GM19099 (cell line): ENCODE results near the gene KRT25.

Experiments
- POLR2A ChIP-seq: IDR thresholded peaks from 3 replicates; pipeline ENCODE4 v1.6.1; 2011; ENCODE audit warnings: low read depth; ENCODE audit not compliant: insufficient read length; ENCODE audit errors: extremely low read depth

The KRT25 gene, protein sequence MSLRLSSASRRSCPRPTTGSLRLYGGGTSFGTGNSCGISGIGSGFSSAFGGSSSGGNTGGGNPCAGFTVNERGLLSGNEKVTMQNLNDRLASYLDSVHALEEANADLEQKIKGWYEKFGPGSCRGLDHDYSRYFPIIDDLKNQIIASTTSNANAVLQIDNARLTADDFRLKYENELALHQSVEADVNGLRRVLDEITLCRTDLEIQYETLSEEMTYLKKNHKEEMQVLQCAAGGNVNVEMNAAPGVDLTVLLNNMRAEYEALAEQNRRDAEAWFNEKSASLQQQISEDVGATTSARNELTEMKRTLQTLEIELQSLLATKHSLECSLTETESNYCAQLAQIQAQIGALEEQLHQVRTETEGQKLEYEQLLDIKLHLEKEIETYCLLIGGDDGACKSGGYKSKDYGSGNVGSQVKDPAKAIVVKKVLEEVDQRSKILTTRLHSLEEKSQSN

DNA sequence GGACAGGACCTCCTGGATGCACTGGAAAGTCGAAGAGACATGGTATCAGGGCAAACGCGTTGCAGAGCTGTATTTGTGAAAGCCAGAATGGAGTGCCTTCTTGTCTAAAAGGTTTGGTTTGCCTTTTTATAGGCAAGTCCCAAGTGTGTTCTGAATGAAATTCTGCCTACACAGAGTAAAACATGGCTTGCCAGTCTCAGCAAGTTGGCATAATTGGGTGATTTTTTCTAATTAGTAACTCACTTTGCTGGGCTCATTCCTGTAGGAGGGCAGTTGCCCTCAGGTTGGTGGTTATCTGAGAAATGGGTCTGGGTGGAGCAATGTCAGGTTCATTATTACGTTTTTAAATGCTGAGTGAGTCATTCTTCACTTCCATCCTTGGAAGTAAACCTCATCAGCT is at the start of gene KRT25:
Gene KRT25 (minus strand): TSS at position 101 of the 400 bp plus-strand sequence. CDS start 60 bp downstream, at position 41.
- no peak for TF ChIP-seq POLR2A

DNA sequence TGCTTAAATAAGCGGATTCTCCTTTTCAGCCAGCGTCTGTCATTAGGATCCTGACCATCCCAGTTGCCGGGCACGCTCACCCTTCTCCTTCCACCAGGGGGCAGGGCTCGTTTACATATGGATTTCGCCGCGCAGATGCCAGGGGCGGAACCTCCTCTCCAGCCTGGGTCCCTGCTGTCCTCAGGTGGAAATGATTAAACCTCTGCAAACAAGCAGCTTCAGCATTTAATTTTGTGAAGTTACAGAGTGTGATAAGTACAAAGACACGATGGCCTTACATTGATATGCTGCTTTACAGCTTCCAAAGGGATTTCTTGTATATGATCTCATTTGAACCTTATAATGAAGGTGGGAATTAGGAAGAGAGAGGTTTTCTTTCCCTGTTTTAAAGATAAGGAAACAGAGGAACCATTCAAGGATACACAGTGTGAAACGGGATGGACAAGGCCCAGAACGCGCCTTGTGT is 48.5 kb upstream of the KRT25 start:
- no peak for TF ChIP-seq POLR2A

DNA sequence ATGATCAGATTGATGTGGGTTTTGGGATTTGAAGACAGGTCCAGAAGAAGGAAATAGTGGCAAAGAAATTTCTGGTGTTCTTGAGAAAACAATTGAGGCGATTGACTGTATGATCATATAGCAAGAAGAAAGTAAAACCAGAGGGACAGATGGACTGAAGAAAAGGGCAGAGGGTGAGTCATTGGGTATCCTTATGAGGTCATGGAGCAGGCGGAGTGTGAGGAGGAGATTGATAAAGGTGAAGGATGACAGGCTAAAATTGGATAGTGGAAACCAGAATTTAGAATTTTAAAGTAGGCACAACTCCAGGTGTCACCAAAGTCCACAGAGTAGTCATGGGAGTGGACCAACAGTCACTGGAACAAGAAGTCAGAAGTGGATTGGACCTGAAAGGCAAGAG is 46.0 kb upstream of the KRT25 start:
- TF ChIP-seq POLR2A, result no peak

DNA sequence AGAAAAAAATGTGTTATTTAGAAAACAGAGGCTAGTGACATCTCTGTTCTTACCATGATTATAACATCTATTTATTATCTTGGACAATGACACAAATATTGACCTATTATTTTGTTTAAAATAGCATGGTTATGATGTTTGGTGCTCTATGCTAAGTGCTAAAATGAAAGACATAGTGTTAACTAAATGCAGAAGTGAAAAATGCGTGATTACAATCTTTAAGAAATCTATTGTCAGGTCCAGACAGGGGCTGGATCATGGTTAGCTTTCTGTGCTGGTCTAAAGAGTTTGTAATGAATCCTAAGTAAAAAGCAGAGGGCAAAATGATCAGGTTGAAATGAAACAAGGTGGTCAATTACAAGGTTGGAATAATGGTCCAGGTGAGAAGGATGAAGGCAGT is 45.2 kb upstream of the KRT25 start:
- no peak for TF ChIP-seq POLR2A

DNA sequence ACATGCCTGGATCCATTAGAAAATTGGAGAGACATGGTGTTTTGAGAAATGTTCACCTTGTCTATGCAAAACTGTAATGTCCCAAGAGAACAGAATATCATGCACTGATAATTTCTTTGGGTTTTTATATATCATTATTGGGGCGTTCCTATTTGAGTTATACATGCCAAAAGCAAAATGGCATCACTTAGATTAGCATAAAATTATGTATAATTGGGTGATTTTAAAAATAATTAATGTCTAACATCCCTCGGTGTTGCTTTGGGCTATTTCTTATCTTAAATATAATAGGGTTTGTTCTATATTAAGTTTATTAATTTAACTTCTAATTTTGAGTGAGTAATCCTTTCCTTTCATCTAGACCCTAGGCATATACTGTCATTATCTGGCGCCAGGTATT is 44.7 kb upstream of the KRT25 start, which contains the start of gene KRT28:
Gene KRT28 (minus strand): TSS at position 101 of the 400 bp plus-strand sequence. CDS start 66 bp downstream, at position 35.
- TF ChIP-seq POLR2A, result no peak

DNA sequence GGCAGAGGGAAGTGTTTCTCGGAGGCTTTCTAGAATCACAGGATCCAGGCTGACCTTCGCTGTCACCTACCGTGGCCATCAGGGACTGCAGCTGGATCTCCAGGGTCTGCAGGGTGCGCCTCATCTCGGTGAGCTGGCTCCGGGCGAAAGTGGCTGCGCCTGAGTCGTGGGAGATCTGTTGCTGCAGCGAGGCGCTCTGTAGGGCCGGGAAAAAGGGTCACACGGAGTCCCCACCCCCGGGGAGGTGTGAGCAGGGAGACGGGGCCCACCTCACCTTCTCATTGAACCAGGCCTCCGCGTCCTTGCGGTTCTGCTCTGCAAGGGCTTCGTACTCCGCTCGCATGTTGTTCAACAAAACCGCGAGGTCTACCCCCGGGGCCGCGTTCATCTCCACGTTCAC is 41.7 kb upstream of the KRT25 start:
- no peak for TF ChIP-seq POLR2A

DNA sequence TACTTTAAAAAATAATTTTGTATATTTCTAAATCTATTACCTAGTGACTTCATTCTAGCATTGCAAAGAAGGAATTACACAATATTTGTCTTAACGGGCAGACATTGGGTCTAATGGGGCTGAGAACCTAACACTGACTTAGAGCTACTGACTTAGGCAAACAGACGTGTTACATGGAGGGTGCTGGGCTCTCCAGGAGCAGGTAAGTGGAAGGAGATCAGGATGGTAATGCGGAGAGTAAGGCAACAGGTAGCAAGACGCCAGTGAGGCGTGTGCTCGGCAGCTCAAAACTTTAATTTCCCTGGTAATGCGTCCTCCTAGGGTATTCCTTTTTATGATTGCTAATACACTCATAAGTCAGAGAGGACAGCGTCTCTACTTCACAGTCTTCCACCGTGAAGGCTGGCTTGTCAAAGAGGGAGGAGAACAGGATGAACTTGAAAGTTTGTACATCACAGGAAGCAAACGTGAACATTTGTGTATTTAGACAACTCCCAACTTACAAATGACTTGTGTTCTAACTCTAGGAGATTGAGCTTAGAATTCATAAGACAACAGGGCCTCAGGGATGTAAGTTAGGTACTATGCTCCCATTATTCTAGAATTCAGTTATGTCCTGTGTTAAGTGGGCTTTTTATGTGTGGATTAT is 40.0 kb upstream of the KRT25 start:
- TF ChIP-seq POLR2A, result no peak

DNA sequence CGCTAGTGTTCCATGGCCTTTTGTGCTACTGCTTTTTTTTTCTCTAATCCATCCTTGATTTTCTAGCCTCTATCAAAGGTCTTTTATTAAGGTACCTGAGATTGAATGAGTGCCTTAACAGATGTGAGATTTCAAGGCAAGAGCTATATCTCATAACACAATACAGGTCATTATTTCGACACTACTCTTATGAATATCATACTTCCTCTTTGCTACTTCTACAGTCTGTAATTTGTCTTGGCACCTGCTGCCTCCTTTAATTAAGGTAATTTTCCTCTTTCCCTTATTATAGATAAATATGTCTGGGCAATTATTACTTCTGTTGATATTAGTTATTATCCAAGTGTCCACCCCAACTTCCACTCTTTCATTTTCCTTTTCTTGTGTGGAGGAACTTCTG is 39.3 kb upstream of the KRT25 start:
- TF ChIP-seq POLR2A, result no peak

DNA sequence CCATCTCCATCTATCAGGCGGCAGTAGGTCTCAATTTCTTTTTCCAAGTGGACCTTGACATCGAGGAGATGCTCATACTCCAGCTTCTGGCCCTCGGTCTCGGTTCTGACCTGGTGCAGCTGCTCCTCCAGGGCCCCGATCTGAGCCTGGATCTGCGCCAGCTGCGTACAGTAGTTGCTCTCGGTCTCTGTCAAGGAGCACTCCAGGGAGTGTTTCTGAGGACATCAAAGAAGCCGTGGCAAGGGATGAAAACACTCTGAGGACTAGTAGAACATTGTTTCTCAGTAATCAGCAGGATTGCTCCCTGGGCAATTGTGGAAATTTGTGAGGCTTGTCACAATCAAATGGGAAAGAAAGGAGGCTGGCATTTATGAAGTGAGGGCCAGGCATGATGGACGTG is 38.7 kb upstream of the KRT25 start:
- no peak for TF ChIP-seq POLR2A

DNA sequence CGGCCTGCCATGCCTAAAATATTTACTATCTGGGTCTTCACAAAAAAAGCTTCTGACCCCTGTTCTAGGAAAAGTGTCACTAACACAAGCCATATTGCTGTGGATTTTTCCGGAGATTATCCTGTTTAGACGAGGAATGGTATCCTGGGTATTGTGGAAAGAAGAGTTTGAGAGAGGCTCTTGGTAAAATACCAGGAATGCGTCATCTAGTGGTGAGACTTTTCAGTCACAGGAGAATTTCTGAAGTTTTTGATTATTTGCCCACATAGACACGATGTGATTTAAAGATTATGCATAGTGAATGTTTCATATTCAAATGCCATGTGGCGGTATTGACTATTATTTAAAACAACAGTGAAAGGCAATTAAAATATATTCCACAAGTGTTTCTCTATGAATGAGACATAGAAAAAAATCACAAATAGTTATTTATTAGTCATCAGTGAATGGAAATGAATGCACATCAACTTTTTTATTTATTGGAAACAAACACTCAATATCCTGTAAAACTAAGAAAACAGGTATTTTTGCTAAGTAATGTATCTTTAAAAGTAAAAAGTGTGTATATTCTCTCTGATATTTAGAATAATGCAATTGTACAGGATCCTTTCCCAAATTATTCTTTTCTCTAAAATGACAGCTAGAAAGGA is 36.8 kb upstream of the KRT25 start:
- TF ChIP-seq POLR2A, result no peak

DNA sequence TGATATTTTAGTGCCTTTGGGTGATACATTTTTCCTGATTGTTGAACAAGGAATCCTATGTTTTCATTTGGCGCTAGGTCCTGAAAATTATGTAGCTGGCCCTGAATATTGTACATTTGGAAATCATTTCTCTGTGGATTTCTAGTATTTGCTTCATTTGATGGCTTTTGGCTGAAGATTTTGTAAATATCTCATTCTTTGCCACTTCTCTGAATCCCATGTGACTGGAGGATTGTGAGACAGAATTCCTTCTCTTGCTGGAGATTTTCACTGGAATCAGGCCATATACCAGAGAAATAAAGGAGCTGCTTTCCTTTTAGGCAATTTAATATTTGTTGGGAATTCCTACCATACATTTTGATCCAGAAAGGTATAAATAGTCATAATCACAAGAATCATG is 36.0 kb upstream of the KRT25 start:
- TF ChIP-seq POLR2A, result no peak

DNA sequence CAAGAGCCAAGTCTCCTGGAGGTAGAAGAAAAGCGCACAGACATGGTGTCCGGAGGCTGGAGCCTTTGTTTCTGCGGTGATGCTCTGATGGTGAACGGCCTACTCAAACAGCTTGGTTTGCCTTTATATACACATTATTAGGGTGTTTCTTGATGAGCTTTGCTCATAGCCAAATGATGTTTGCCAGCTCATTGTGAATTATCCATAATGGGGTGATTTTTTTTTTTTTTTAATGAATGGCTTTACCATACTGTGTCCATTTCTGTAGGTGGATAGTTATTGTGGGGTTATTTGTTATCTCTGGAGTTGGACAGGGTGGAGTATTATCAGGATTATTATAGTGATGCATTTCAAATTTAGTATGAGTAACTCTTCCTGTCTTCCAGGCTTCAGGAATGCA is 27.3 kb upstream of the KRT25 start, which contains the start of gene KRT27:
Gene KRT27 (minus strand): TSS at position 101 of the 400 bp plus-strand sequence. CDS start 57 bp downstream, at position 44.
- TF ChIP-seq POLR2A, result no peak

DNA sequence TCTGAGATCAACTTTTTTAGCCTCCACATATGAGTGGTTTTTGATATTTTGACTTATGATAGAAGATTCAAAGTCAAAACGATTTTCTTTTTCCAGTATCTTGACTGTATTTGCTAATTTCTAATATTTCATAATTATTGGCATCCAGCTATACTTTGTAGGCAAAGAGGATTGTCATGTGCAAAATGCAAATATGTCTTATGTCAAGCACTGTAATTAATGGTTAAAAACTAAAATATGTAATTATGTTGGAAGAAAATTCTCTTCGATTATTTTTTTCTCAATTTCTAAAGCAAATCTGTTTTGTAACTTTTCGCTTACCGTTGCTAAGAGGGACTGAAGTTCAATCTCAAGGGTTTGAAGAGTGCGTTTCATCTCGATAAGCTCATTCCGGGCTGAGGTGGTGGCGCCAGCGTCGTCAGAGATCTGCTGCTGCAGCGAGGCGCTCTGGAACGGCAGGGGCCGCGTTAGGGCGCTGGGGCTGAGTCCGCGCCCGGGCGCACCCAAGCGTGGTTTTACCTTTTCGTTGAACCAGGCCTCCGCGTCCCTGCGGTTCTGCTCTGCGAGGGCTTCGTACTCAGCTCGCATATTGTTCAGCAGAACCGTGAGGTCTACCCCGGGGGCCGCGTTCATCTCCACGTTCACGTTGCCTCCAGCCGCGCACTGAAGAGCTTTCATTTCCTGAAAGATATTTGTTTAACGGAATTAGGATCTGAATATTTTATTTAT is 24.2 kb upstream of the KRT25 start:
- TF ChIP-seq POLR2A, result no peak

DNA sequence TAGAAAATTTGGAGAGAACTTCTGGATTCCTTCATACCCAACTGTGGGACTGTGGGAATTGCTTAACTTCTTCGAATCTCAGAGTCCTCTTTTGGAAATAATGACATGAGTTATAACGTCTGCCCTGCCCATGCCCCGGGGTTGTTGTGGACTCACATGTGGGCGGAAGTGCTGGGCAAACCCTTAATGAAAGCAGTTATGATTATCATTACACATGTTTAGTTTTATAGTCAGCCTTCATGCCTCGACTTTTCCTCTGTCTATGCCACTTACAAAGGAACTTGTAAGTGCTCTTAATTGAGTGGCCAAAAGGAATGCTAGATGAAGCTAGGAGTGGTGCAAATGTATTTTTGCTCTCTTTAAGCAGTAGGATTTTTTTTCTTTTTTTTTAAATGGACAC is 23.3 kb upstream of the KRT25 start:
- no peak for TF ChIP-seq POLR2A

DNA sequence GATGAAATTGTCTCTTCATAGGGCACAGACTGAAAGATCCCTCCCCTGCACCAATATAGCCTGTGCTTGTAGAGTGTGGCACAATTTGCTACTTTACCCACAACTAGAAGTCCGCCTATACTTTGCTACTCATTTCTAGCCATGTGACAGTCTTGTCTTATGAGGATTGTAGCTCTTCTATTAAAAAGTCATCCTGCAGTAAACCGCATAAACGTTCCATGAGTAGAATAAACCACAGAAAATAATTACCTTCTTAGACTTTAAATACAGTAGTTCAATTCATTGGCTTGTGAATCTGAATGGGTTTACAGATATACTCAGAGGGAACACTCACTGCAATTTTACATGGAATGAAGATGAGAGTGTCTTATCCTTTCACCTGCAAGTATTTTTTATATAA is 22.8 kb upstream of the KRT25 start:
- TF ChIP-seq POLR2A, result no peak
